GM08714 (cell line): ENCODE data around the gene TERB1.

ENCODE experiments used
- H3K4me3 ChIP-seq: fragments of 200-500 bp; sonication (Bioruptor generic); 2 replicates; pipeline ENCODE4 v1.5.1; 2014; ENCODE audit warnings: mild to moderate bottlenecking, low read length, inconsistent platforms
- ZNF274 ChIP-seq: IDR thresholded peaks from 2 replicates; pipeline ENCODE4 v1.6.1; 2012; ENCODE audit warnings: mild to moderate bottlenecking, low read depth, low read length

The TERB1 gene

GRCh38 chr16:66790130-66790733 is 11.2 kb downstream of the TERB1 start:
- TF ChIP-seq ZNF274, result no peak
- no peak overlapping the region for H3K4me3 ChIP-seq

- TF ChIP-seq ZNF274, result no peak
These were observed 14.0 kb downstream of the TERB1 start for GRCh38 chr16:66787427-66787826.

GRCh38 chr16:66786551-66786950 is 14.8 kb downstream of the TERB1 start:
- no peak for TF ChIP-seq ZNF274
- no peak overlapping the region for H3K4me3 ChIP-seq

More at GRCh38 chr16:66787427-66787826, 14.0 kb downstream of the TERB1 start:
- H3K4me3 ChIP-seq, result no peak overlapping the region

GRCh38 chr16:66776457-66776856 is 24.9 kb downstream of the TERB1 start:
- TF ChIP-seq ZNF274, result no peak
- H3K4me3 ChIP-seq, result no peak overlapping the region

GRCh38 chr16:66774981-66775380 is 26.4 kb downstream of the TERB1 start:
- no peak overlapping the region for H3K4me3 ChIP-seq
- no peak for TF ChIP-seq ZNF274

GRCh38 chr16:66758086-66758485 is 43.3 kb downstream of the TERB1 start:
- no peak for TF ChIP-seq ZNF274
- no peak overlapping the region for H3K4me3 ChIP-seq

GRCh38 chr16:66754819-66755218 is 46.6 kb downstream of the TERB1 start:
- no peak for TF ChIP-seq ZNF274
- H3K4me3 ChIP-seq, result no peak overlapping the region

- no peak for TF ChIP-seq ZNF274
- no peak overlapping the region for H3K4me3 ChIP-seq
These were observed 47.2 kb downstream of the TERB1 start for GRCh38 chr16:66754211-66754610.

GRCh38 chr16:66752958-66753357 is 48.4 kb downstream of the TERB1 start:
- no peak overlapping the region for H3K4me3 ChIP-seq
- no peak for TF ChIP-seq ZNF274

GRCh38 chr16:66752379-66752778 is 49.0 kb downstream of the TERB1 start:
- no peak for TF ChIP-seq ZNF274
- H3K4me3 ChIP-seq, result no peak overlapping the region

- H3K4me3 ChIP-seq, result peak overlapping the region; percentile 32; the same call in 1 of the 2 replicates
- no peak for TF ChIP-seq ZNF274
These were observed 49.4 kb downstream of the TERB1 start for GRCh38 chr16:66751992-66752322.

- TF ChIP-seq ZNF274, result no peak
- peak within 1 kb of the TSS; percentile 91 for H3K4me3 ChIP-seq
These were observed 49.9 kb downstream of the TERB1 start, which contains the start of gene DYNC1LI2 for GRCh38 chr16:66751303-66751991. Gene DYNC1LI2, minus strand, starts transcription at chr16:66751609. Its CDS starts 18 bp downstream, at chr16:66751591.

- no peak for TF ChIP-seq ZNF274
- peak overlapping the region; percentile 91 for H3K4me3 ChIP-seq
These were observed 50.4 kb downstream of the TERB1 start for GRCh38 chr16:66751053-66751302.

GRCh38 chr16:66750279-66751052 is 50.9 kb downstream of the TERB1 start:
- H3K4me3 ChIP-seq, result peak overlapping the region; percentile 91
- TF ChIP-seq ZNF274, result no peak

- no peak for TF ChIP-seq ZNF274
- no peak overlapping the region for H3K4me3 ChIP-seq
These were observed 54.7 kb downstream of the TERB1 start for GRCh38 chr16:66746682-66747081.
